ENCODE results near the gene BMP5.

Gene BMP5

GRCh38 chr6:55818482-55818881 is 56.9 kb downstream of the BMP5 start:
- DNase-seq (ENCODE audit: low read depth in 1 of 2, low spot score in 1 of 2), result no peak

GRCh38 chr6:55812509-55812908 is 62.9 kb downstream of the BMP5 start:
- DNase-seq (ENCODE audit: low read depth in 1 of 2, low spot score in 1 of 2), result no peak

DNA sequence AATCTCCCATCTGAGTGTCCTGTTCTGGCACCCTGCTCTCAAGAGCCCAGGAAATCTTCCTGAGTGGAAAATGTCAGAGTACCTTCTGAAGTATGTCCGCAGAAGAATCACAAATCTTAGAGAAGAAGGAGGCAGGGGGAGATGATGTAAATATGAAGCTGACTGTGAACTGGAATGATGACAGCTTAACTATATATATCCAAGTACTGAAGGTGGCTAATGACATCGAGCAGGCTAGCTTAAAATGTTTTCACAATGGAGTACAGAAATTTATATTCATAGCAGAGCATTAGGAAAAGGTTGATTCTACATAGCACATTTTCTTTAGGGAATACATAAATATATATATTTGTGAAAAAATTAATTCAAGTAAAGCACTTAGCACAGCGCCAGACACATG is 64.3 kb downstream of the BMP5 start:
- no peak for DNase-seq (ENCODE audit: low read depth in 1 of 2, low spot score in 1 of 2)

- DNase-seq (ENCODE audit: low read depth in 1 of 2, low spot score in 1 of 2), result no peak
Measured at GRCh38 chr6:55802259-55802658, 73.1 kb downstream of the BMP5 start.

DNA sequence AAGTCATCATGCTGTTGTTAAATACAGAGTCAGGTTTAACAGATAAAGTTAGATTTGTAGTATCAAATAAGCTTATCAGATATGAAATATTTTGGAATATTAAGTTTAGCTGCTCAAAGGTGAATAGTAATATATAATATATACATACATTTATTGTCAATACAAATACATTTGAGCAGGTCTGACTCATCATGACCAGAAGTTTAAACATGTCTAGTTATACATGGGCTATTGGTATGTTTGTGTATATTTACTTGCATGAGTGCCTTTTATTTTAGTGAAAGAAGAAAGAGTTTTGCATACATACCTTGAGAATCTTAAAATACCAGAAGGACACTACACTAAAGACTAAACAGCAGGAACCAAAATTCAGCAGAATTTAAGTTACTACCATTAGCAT is 76.8 kb downstream of the BMP5 start:
- no peak for DNase-seq (ENCODE audit: low read depth in 1 of 2, low spot score in 1 of 2)

DNA sequence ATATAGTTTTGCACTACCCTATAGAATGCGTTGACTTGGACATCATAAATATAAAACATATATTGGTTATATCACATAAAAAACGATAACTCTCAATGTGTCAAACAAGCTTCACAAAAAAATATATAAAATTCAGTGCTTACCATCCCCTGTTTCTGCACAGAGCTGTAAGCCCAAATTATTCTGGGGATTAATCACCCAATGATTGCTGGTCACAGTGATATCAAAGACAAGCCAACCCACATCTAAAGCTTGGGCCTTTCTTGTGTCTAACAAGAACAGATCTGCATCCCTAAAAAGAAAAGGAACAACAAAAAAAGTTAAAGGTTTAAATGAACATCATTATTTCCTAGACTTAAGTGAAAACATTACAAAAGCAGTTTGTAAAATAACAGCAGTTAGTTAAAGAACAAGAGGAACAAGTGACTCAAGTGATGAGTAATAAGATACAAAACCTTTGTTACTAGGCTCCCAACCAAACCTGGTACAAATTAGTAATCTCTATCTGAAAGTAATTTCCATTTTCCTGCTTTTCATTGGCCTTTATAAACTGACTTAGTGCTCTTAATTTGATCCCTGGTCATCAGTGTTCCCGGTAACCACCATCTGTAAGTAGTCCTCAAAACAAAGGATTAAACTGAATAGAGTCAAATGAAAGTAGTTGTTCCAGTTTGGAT is 81.1 kb downstream of the BMP5 start:
- DNase-seq (ENCODE audit: low read depth in 1 of 2, low spot score in 1 of 2), result no peak

DNA sequence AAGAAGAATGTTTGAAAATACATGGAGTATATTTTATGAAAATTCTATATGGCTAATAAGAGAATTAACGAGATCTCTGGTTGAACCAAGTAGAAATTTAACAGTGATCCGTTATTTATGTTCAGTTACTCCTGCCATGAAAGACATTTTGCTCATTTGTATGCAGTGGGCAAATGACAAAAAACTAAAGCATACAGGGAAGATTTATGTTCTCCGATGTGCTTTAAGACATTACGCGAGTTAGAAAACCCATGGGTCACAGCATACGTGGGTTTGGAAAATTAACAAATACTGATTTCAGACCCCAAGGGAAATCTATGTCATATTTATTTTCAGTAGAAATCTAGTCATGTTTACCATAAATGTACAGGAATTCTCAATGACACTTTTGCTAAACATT is 90.1 kb downstream of the BMP5 start:
- no peak for DNase-seq (ENCODE audit: low read depth in 1 of 2, low spot score in 1 of 2)

DNA sequence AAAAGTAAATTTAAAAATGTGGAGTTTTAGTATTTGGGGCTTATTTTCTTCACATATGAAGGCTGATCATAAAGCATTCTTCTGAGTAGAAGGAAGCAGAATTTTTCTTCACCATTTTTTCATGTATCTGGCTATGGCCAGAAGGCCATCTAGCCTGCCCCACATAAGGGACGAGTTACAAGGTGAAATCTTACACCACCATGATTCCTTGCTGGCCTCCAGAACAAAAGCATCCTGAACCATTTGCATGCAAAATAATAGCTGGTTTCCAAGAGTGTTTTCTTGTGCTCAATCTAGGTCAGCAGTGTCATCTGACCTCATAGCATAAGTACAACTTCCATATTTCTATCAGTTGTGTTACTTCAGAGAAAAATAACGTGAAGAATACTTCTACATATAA is 93.1 kb downstream of the BMP5 start:
- no peak for DNase-seq (ENCODE audit: low read depth in 1 of 2, low spot score in 1 of 2)

DNA sequence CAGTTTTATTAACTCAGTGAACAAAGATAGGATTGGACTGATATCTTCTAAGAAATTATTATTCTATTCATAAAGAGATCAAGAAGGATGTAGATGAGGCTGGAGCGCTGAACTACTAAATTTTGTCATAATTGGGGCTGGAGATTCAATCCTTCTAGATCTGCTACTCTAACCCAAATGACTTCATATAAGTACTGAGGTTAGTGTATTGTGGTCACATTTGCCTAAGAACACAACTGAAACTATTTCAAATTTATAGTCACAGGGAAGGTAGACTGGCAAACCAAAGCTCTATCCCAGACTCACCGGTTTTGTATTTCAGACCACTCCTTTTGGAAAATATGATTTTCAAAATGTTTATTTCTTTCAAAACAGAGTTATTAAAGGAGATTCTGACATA is 96.7 kb downstream of the BMP5 start:
- no peak for DNase-seq (ENCODE audit: low read depth in 1 of 2, low spot score in 1 of 2)

- no peak for DNase-seq (ENCODE audit: low read depth in 1 of 2, low spot score in 1 of 2)
Measured at GRCh38 chr6:55777469-55777868, 97.9 kb downstream of the BMP5 start.

- no peak for DNase-seq (ENCODE audit: low read depth in 1 of 2, low spot score in 1 of 2)
Measured at GRCh38 chr6:55776113-55776512, 99.3 kb downstream of the BMP5 start.

- DNase-seq (ENCODE audit: low read depth in 1 of 2, low spot score in 1 of 2), result no peak
Measured at GRCh38 chr6:55775029-55775318, 100.4 kb downstream of the BMP5 start.

- DNase-seq (ENCODE audit: low read depth in 1 of 2, low spot score in 1 of 2), result no peak
Measured at GRCh38 chr6:55774286-55775028, 100.9 kb downstream of the BMP5 start.

- DNase-seq (ENCODE audit: low read depth in 1 of 2, low spot score in 1 of 2), result no peak
Measured at GRCh38 chr6:55773620-55774216, 101.7 kb downstream of the BMP5 start.

- DNase-seq (ENCODE audit: low read depth in 1 of 2, low spot score in 1 of 2), result no peak
Measured at GRCh38 chr6:55772730-55773129, 102.7 kb downstream of the BMP5 start.

DNA sequence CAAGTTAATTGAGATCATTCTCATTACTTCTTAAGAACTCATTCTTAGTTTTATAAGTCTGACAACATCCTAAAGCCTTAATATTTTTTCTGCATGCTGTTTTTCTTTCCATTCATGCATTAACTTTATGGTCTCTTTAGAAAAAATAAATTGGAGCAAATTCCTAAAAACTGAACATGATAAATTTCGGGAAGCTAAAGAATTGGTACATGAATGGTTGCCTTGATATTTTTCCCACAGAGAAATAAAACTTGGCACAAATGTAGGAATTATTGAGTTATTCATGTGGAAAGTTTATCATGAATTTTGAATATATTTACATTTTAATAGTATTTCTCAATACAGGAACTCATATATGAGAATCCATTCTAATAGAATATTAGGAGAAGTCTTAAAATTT is 115.9 kb downstream of the BMP5 start:
- no peak for DNase-seq (ENCODE audit: low read depth in 1 of 2, low spot score in 1 of 2)

DNA sequence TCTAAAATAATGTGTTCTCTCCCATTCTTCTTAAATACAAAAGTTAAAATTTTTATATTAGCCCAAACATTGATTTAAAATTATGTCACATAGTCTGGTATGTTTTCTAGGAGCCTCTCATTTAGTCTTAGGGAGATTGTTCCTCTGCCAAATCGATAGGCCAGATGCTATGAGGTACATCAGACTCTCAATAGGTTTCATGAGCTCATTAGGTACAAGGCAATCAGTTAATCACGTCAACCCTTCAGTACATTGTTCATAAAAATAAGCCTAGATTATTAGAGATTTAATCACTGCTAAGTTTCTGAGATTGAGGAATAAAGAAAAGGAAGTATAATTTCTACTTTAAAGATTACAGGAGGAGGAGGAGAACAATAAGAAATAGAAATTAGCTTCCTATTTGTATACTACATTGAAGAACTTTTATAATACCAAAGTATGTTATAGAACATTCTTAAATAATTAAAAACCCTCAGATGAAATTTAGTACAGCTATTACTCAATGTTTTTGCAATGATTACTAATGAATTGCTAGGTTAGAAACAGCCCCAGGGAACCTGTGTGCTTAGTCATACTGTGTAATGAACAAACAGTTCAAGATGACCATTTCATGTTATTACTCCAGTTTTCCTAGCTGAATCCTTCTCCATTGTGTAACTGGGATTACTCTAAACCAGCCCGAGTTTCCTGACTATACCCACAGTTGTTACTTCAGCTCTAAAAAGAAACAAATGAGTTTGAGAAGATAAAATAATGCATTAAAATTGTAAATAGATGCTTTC is 117.0 kb downstream of the BMP5 start:
- DNase-seq (ENCODE audit: low read depth in 1 of 2, low spot score in 1 of 2), result no peak

DNA sequence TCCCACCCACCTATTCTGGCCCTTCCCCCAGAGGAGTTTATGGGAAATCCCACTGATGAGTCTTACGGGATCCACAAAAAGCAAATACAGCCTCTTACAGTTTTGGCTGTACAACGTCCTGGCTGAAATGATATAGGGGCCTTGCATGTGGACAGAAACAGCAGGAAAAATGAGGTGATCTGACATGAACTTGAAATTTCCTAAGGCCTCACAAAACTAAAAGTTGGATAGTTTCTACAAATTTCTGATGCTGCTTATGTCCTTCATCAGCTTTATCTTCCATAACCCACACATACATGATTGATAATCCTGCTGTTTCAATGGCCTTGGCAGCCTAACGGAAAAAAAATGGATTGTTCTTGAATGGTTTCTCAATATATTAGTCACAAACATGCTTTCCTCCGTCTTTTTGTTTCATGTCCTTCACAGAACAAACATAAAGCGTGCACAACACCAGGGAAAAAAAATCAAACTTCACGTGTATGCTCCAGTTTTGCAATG is 118.8 kb downstream of the BMP5 start:
- no peak for DNase-seq (ENCODE audit: low read depth in 1 of 2, low spot score in 1 of 2)

DNA sequence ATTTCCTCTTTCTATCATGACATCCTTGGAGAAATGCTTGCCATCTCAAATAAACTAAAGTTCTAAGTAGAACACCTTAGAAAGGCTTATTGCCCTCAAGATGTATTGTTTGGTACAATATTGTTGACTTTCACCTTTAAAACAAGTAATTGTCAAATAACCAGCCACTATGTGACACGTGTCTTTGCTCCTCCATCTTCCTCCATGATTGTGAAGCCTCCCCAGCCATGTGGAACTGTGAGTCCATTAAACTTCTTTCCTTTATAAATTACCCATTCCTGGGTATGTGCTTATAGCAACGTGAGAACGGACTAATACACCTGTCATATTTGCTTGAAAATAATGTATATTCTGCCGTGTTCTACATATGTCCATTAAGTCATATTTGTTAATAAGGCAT is 126.5 kb downstream of the BMP5 start:
- DNase-seq (ENCODE audit: low read depth in 1 of 2, low spot score in 1 of 2), result no peak

DNA sequence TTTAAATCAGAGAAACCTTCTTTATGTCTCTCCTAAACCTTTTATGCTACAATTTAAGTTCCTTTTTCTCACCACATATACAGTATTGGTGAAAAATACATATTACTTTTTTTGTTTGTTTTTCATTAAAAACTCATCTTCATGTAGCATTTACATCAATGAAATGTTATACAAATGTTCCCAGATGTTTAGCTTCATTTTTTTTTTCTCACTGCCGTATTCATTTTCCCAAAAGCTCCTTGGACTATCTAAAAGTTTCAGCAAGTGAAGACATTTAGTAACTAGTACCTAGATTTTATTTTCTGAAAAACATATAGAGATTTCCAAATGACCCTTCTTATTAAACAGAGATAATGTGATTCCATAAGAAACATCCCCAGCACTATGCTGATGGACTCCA is 128.9 kb downstream of the BMP5 start:
- DNase-seq (ENCODE audit: low read depth in 1 of 2, low spot score in 1 of 2), result no peak

DNA sequence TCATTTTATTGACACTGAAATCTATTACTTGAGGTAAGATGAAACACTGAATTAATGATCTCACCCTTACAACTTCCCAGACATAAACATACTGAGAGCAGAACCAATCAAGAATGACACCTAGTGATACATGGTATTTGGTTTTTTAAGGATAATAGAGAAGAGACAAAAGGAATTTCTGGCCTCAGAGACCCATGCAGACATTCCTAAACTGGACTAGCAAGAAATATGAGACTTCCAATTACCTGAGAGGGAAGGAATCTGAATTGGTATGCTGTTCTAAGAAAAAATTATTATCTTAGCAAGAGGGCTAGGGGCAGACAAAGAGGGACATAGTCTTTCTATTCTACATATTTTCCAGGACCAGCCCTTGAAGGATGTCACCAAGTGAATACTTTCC is 141.1 kb downstream of the BMP5 start:
- DNase-seq (ENCODE audit: low read depth in 1 of 2, low spot score in 1 of 2), result no peak

- no peak for DNase-seq (ENCODE audit: low read depth in 1 of 2, low spot score in 1 of 2)
Measured at GRCh38 chr6:55729665-55730064, 145.7 kb downstream of the BMP5 start.
